Amniotic epithelial cell (primary cell): ENCODE results near the gene SMYD3.

ENCODE experiments used
- DNase-seq: peaks from one replicate; pipeline ENCODE4 v3.0.0-alpha.2; 2010; ENCODE audit warnings: low read depth

The SMYD3 gene

DNA sequence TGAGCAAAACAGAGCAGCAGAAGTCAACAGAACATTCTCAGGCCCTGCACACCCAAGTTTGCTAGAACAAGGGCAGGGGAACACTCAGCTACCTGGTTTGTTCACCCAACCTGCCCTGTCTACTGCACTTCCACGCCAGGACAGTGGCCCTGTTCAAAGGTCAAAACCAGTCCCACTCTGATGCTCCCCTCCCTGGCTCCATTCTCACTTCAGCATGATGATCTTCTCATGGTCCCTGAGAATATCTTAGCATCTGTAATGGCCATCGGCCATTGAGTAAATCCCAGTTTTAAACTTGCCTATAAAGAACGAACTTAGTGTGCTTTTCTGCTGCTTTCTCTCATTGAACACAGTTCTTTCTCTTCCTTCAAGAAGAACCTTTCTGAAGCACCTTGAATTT, 293.6 kb downstream of the SMYD3 start:
- no peak for DNase-seq

DNA sequence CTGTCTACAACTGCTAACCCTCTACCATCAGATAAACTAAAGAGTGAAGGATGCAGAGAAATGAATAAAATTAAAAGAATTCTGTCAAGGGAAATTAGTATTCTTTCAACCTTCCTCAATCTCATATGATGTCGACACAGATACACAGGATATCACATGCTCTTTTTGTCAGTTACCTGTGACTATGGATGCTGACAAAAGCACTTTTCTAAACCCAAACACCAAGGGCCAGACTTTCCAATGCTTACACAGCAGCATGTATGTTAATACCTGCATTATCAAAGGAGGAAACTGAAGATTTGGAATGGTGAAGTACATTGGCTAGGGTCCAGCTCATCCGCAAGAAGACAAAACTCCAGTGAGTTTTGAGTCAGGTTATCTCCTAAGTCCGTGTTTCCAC, 294.0 kb downstream of the SMYD3 start:
- no peak for DNase-seq

DNA sequence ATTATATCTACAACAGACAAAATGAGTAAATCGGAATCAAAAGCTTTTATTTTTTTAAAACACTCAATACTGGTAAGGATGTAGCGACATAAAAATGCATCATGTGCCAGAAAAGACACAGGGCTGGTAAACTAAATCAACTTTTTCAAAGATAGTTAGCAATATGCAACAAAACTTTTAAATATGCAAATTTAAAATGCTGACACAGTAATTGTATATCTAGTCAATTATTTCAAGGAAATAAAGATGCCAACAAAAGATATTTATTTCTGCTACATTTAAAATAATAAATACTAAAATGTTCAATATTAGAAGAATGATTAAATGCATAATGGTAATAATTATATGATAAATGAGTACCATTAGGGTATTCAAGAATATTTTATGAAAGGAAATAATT, 295.1 kb downstream of the SMYD3 start:
- no peak for DNase-seq

DNA sequence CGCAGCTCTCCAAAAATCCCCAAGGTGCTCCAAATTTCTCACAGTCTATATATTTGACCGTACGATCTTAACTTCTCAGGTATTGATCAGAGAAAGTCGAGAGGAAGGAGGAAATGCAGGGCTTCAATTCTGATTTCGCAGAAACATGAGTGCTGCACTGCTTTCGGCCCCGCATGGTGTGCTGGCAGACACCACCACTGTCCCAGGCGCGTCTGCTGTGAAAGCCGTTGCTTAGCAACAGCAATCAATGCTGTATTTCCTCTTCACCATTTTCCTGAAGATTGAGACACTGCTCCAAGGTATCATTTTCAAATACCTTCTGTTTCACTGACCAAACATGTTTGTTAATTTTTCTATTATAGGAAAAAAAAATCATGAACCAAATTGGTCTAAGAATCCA, 296.3 kb downstream of the SMYD3 start:
- DNase-seq = no peak

DNA sequence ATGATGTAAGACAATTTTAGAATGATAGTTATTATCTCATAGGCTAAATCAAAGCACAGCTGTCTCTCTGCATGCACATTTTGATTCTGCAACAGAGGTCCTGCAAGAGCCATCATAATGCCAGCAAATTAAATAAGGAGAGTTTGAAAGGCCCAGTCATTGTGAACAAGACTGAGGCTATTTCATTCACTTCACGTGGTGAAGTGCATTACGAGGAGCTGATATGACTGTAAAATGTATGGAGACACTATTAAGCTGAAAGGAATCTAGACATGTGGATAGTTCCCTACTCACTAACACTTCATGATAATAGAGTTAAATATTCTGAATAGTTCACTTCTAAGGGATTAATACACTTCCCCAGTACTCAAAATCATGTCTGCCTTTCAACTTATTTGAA, 299.0 kb downstream of the SMYD3 start:
- DNase-seq = no peak

DNA sequence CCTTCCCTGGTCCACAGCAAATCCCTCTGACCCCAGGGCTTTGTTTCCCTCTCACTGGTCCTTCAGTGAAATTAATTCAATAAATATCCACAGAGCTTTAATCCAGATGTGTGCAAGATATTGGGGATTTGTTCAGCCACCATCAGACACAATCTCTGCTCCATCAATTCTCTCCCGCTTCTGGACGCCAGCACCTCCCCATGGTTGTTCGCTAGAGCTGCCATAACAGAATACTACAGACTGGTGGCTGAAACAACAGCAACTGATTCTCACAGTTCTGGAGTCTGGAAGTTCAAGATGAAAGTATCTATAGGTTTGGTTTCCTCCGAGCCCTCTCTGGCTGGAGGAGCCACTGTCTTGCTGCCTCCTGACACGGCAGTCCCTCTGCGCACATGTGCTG, 303.9 kb downstream of the SMYD3 start:
- DNase-seq = no peak

DNA sequence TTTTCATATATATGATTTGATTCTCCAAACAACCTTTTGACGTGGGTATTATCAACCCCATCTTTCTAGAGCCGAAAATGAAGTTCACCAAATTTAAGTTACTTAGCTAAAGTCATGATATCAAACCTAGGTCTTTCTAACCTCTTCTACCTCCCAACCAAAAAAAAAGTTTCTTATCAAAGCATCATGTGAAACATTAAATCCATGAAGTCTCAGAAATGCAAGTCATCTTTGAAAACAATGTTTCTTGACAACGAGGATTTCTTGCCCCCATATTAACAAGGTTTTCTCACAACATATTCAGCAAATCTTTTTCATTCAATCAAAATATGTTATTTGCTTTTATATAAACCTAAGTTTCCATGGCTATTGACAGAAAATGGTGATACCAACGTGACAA, 306.3 kb downstream of the SMYD3 start:
- no peak for DNase-seq

DNA sequence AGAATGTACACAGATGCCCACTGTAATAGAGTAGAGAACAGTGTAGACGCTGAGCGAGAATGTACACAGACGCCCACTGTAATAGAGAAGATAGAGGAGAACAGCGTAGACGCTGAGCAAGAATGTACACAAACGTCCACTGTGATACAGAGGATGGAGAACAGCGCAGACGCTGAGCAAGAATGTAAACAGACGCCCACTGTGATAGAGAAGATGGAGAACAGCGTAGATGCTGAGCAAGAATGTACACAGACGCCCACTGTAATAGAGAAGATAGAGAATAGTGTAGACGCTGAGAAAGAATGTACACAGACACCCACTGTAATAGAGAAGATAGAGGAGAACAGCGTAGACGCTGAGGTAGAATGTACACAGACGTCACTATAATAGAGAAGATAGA, 306.9 kb downstream of the SMYD3 start:
- no peak for DNase-seq

DNA sequence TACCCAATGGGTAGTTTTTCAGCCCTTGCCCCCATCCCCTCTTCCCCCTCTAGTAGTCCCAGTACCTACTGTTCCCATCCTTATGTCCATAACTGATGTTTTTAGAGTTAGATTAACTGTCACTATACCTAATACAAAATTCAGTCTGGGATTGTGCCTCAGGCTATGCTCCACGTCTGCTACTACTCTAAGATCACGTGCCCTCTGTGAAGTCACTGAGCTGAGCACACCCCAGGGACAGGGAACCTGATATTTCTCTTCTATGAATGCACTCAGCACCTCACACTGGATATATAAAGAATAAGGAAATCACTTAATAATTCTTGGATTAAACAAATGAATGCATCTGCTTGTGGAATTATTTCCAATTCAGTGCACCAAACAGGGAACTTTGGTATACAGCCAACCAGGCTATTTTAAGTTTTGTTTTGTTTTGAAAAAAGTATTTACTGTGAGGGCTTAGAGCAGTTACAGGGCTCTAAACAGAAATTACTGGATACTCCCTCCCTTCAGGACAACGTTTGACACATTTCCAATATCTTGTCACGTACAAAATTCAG, 307.9 kb downstream of the SMYD3 start:
- no peak for DNase-seq

DNA sequence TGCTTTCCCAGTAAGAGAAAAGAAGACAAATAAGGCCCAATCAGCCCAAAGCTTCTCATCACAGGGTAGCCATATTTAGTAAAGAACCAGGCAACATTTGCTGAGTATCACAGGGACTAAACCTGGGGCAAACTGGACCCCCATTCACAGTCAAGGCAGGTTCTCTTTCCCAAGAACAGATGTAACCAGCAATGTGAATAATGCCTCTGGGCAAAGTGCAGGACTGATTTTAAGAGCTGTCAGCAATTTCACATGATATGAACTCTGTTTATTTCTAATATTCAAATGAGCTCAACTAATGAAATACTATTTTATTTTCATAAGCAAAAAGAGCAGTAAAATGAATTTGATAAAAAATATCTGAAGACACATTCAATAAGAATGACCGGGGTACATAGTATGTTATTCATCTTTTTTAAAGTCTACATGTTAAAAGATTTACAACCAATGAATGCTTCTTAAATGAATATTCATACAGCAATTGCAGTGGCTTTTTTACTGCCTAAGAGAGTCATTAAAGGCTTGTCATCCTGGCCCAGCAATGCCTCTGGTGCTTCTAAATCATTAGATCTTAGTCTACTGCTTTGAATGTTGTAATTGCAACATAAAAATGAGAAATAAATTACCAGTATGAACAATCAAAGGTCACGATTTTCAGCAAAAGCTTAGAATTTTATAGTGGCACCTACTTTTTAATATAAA, 308.8 kb downstream of the SMYD3 start:
- no peak for DNase-seq

DNA sequence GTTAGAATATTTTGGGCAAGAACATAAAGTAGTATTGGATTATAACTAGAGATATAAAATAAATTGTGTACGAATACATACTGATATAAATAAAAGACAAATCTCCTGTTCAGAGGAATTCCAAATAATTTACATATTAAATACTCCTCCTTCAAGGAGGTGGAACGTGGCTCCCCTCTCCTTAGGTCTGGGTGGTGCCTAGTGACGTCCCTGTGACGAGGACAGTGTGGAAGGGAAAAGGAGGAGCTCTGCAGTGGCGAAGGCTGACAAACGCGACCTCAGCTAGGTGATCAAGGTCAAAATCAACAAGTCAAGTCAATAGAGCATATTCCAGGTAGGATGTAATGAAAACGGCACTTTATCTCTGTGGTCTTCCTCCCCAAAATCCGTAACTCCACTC, 310.0 kb downstream of the SMYD3 start:
- no peak for DNase-seq

DNA sequence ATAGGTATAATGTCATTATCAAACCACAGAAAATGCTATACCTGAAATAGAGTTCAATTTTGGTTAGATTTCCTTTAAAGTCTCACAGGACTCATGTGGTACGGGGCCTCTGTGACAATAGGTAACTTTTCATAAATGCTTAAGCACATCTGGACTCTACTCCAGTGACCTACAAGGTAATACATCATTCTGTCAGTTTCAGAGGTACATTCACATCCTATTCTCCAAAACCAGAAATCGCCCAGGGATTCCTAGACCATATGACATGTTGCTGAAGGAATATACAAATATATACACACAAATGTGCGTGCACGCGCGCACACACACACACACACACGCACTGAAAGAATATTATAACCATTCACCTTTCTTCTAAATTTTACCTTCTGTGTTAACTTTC, 311.8 kb downstream of the SMYD3 start:
- no peak for DNase-seq

DNA sequence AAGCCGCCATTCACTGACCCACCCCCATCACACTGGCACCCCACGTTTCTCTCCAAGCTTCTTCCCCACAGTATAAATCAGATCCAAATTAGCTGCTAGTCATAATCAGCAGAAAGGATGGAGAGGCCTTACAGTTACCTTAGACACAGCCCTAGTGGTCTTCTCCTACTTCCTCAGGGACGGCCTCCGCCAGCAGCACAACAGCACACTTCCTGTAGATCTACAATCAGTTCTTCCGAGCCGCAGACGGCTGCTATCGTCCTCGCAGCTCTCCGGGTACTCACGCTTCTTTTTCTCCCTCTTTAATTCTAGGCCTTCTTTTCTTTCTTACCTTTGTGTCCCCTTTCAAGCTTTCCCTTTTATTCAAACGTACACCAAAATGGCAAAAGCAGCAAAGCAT, 313.5 kb downstream of the SMYD3 start:
- DNase-seq = no peak

DNA sequence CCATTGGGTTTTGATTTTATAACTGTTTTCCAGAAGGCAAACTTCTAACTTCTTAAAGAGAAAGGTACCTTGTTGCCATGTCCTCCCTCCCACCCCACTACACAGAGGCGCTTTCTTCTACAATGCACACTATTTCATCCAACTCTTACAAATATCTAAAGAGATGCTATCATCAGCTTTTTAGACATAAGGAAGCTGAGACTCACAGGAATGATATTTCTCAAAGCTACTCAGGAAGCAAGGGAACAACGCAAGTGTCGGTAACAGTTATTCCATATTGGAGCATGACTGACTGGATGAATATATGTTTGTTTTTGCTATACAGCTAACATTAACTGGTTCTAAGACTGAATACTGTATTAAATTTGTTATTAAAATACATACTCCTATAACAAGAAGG, 318.0 kb downstream of the SMYD3 start:
- DNase-seq = no peak

DNA sequence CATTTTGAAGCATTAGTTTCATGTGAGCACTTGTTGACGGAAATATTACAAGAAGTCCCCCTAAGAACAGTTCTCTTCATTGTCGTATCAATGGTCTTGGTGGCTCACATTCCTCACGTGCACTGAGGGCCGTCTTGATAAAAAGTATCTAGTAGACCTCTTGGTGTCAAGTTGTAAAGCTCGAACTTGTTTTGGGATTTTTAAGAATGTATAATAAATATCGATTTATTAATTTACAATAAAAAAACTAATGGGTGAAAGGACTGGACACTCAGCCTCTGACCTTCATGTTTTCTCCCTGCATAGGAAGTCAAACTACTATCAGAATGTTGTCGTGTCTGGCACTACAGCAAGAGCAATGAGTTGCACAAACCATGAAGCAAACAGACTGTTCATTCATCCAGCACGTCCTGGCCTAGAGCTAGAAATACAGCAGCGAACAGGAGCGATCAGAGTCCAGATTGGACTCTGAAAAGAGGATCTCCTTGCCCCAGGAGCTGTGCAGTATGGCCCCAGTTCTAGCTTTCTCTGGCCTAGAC, 319.2 kb downstream of the SMYD3 start:
- no peak for DNase-seq

DNA sequence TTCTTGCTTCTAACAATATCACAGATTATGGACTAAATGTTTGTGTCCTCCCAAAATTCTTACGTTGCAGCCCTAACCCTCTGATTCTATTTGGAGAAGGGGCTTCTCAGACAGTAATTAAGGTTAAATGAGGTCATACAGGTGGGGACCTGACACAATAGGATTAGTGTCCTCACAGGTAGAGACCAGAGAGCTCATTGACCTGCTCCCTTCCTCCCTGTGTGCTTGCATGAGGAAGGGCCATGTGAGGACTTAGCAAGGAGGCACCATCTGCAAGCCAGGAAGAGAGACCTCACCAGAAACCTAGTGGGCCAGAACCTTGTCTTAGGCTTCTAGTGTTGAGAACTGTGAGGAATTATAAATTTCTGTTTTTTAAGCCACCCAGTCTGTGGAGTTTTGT, 322.6 kb downstream of the SMYD3 start:
- DNase-seq = no peak

DNA sequence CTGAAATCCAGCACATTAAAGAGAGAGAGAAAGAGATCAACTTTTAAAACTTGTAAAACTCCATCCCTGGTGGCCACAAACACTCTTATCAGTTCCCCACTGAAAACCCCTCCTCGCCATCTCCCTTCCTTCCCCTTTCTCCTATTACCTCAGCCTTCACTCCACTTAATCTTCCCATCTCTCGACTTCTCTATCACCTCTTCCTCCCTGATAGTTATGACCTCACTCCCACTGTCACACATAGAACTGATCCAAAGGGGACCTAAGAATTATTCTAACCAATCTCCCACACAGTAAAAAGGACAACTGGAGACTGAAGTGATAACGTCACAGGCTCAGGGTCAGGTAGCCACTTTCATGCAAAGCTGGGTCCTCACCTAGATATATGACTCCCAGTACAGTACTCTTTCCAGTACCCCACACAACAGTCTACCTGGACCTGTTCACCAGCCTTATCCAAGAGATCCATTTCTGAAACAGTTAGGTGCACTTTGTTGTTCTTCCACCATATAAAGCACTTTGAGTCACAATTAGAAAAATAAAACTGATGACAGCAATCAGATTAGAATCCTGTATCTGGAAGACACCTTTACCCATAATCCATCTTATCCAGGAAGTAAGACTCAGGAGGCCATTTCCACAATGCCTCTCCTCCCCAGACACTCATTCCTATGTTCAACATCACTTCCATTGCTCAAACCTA, 324.8 kb downstream of the SMYD3 start:
- no peak for DNase-seq

DNA sequence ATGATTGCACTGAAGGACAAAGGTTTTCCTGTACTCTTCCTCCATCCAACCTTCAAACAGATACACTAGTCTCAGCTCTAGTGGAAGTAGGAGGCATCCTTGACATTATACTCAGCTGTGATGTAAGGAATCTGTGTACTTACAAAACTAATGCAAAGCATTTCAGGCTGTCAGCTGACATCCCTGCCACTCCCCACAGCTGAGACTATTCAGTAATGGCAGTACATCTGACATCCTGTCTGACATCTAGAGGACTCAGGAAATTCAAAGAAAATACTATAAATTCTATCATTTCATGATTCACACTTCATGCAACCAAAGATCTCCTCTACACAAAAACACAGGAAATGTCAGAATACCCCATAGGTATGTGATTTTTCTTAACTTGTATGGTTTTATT, 325.8 kb downstream of the SMYD3 start:
- DNase-seq = no peak

DNA sequence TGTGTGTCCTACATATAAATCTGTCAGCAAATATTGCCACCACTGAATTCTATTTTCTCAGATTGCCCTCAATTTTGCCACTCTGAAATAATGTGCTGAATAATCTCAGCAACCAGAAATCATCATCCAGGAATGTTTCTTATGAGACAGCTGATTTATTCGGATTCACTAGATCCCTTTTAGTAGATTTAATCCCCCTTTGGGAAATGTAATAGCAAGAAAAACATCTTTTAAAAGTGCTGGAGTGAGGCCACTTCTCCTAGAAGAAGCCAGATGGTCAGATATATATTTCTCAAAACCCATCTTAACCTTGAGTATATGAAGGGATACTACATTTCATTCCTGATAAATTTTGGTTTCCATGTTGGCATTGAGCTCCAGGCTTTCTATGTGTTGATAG, 327.7 kb downstream of the SMYD3 start:
- peak; percentile 21 for DNase-seq

DNA sequence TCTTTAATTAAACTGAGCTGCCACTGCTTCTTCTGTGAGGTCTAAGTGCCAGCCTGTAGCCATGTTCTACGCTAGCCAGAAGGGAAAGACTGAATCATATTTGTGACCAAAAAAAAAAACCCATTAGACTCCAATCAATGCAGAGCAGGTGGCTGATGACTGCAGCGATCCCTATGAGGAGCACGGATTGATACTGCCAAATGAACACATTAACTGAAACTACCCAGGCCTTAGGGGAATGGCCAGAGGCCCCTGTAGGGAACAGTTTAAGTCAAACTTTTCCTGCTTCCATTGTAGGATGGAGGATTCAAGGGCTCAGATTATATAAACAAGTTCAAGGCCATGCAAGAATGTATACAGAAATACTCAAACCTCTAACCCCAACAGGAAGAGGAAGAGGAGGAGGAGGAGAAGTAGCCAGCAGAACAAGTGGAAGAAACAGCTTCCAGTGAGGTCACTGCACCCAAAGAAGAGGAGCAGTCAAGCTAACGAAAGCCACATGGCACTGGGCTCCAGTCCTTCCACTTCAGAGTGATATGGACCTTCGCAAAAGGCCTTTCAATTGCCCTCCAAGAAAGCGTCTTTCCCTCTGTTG, 328.3 kb downstream of the SMYD3 start:
- DNase-seq = no peak

DNA sequence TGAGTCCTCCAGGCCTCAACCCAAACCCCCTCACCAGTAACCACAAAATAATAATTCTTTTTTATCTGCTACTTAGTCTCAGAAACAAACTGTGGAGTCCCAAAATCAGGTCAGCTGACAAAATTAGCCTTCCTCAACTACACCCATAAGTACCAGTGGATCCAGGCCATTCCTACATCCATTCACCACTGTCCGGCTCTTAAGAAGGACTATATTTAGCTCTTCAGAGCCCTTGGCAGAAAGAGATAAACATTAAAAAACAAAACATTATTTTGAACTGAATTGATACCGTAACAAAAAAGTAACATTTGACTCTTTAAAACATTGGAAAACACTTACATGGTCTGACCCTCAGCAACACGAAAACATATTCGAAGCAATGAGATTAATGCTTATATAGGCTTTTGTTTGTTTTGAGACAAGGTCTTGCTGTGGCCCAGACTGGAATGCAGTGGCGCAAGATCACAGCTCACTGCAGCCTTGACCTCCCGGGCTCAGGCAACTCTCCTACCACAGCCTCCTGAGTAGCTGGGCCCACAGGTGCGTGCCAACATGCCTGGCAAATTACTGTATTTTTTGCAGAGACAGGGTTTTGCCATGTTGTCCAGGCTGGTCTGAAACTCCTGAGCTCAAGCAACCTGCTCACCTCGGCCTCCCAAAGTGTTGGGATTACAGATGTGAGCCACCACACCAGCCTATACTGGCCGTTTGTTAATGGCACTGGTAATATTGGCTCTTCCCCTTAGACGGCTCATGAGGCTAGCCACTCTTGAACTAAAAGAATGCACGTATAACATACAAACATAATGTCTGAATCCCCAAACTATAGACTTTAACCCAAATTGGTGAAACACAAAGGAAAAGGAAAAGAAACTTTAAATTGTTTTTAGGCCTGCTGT, 330.7 kb downstream of the SMYD3 start:
- peak; percentile 71 for DNase-seq
